CD4-positive, alpha-beta T cell (primary cell): ENCODE measurements around the gene NIT1. TPM values are rescaled to one million over a fixed set of nuclear protein-coding genes. Genes with fewer than 3 reads are reported as not detected.

ENCODE experiments used
- ATAC-seq: fragments of 200-7000 bp; cut with Tn5 transposase; one replicate; pipeline ENCODE4 v1.10.0; 2022; ENCODE audit warnings: mild to moderate bottlenecking; ENCODE audit not compliant: poor library complexity
- CTCF ChIA-PET: fragments of 350-600 bp; sonication (Branson Sonifier 250); formaldehyde crosslinking; loops from one replicate; lab custom pipeline; 2021; ENCODE audit warnings: antibody characterized with exemption, inconsistent platforms; lab: Charles Lee
- POLR2A ChIA-PET: fragments of 350-600 bp; sonication (Branson Sonifier 250); formaldehyde crosslinking; loops from one replicate; lab custom pipeline; 2021; ENCODE audit warnings: antibody characterized with exemption, inconsistent platforms; lab: Charles Lee
- DNase-seq, 14 experiments: peaks; one replicate each; pipeline ENCODE4 v3.0.0-alpha.2; 2013 to 2020; ENCODE audit warnings: mixed read lengths in 2 of 14
- H3K27ac ChIP-seq, 2 donors: one replicate each; pipeline versions ENCODE4 v1.5.1 to v1.7.0; 2013; ENCODE audit warnings: low read length in 2 of 2, low read depth in 1 of 2, mild to moderate bottlenecking in 1 of 2
- H3K27me3 ChIP-seq, 2 experiments: 1 replicate in 1 of 2; 2 replicates in 1 of 2; pipeline versions ENCODE4 v1.6.1 to v1.7.0; 2013; ENCODE audit warnings: low read length in 2 of 2, control low read depth in 1 of 2, mild to moderate bottlenecking in 1 of 2, moderate library complexity in 1 of 2; ENCODE audit not compliant: insufficient read depth in 2 of 2, control insufficient read depth in 1 of 2
- H3K36me3 ChIP-seq: one replicate; pipeline ENCODE4 v1.6.1; 2013; ENCODE audit warnings: low read length, control low read depth; ENCODE audit not compliant: insufficient read depth
- H3K4me1 ChIP-seq: one replicate; pipeline ENCODE4 v1.6.1; 2013; ENCODE audit warnings: low read length, control low read depth; ENCODE audit not compliant: insufficient read depth
- H3K4me3 ChIP-seq: one replicate; pipeline ENCODE4 v1.5.1; 2013; ENCODE audit warnings: mild to moderate bottlenecking, low read length, moderate library complexity
- H3K9me3 ChIP-seq, 2 experiments: 1 replicate in 1 of 2; 2 replicates in 1 of 2; pipeline versions ENCODE4 v1.6.1 to v1.7.0; 2013; ENCODE audit warnings: low read length in 2 of 2, mild to moderate bottlenecking in 2 of 2, control low read depth in 1 of 2, moderate library complexity in 1 of 2; ENCODE audit not compliant: control insufficient read depth in 1 of 2, insufficient read depth in 1 of 2
- H3K27ac Mint-ChIP-seq: one replicate; pipeline ENCODE4 v1.8.0; 2020; ENCODE audit warnings: mixed read lengths
- H3K27me3 Mint-ChIP-seq: one replicate; pipeline ENCODE4 v1.8.0; 2021; ENCODE audit warnings: mixed read lengths
- H3K36me3 Mint-ChIP-seq: one replicate; pipeline ENCODE4 v1.8.0; 2021; ENCODE audit warnings: low read depth, mixed read lengths
- H3K4me1 Mint-ChIP-seq: one replicate; pipeline ENCODE4 v1.8.0; 2021; ENCODE audit warnings: low read depth, mixed read lengths
- H3K4me3 Mint-ChIP-seq: one replicate; pipeline ENCODE4 v1.8.0; 2020; ENCODE audit warnings: mild to moderate bottlenecking, mixed read lengths
- H3K9me3 Mint-ChIP-seq: one replicate; pipeline ENCODE4 v1.8.0; 2020; ENCODE audit warnings: mixed read lengths
- CTCF ChIP-seq: fragments of 200-600 bp; IDR thresholded peaks from one replicate; pipeline ENCODE4 v1.8.0; 2022; ENCODE audit warnings: antibody characterized with exemption, mild to moderate bottlenecking
- intact Hi-C, 2 experiments: fragments of 100-400 bp; cut with DNase I in 1 of 2; cut with micrococcal nuclease in 1 of 2; formaldehyde crosslinking; loops; one replicate each; pipeline versions ENCODE4 v1.15.1 to v1.9.0; 2023 to 2025; cut with DNase I, micrococcal nuclease
- total RNA-seq, 174 experiments: library from RNA in 2 of 174; stranded (reverse) in 2 of 174; gene quantifications; one replicate each; pipeline ENCODE4 v1.2.3 and lab custom pipeline; 2021 to 2026

NIT1 gene
- total RNA-seq, 2 experiments from 2014 or later = 15.9 to 18.0 TPM

GRCh38 chr1:161099090-161099802 is 18.7 kb upstream of the NIT1 start:
- Histone ChIP-seq H3K4me3 (no peak overlapping the region), H3K9me3 (no peaks in the 10 kb centered on the region)
- POLR2A ChIA-PET = interaction anchor here (0.6 to 5.2 kb wide), 9 partner anchors 18 to 106 kb away, joined by 3 to 79 read pairs (median 8); partner anchors contain the start of genes ARHGAP30, NIT1, PFDN2 and TSTD1

GRCh38 chr1:161100556-161100955 is 17.3 kb upstream of the NIT1 start:
- Histone ChIP-seq H3K9me3 (no peaks in the 10 kb centered on the region), H3K27ac (no peak overlapping the region), H3K36me3 (peaks cover 30% of the 10 kb centered on the region), H3K4me1 (peaks cover 22% of the 10 kb centered on the region), H3K27me3 (no peaks in the 10 kb centered on the region), H3K4me3 (no peak overlapping the region)
- no peak for TF ChIP-seq CTCF
- no peak for DNase-seq
- no peaks in the 10 kb centered on the region for H3K9me3 Mint-ChIP-seq
- no peak overlapping the region for H3K27ac Mint-ChIP-seq
- ATAC-seq = no peak
- H3K27me3 Mint-ChIP-seq = peaks cover 6% of the 10 kb centered on the region
- H3K4me3 Mint-ChIP-seq = peak overlapping the region; percentile 34
- intact Hi-C loops = loop anchor here in 1 of 2 experiments (1.0 kb wide), 1 partner anchor 59 kb away; no protein-coding TSS in a partner anchor
- H3K36me3 Mint-ChIP-seq = peaks cover 48% of the 10 kb centered on the region
- peaks cover 30% of the 10 kb centered on the region for H3K4me1 Mint-ChIP-seq
- CTCF ChIA-PET = interaction anchor here (1.4 to 5.8 kb wide), 3 partner anchors 61 to 110 kb away, joined by 7 to 66 read pairs (median 46); partner anchors contain the start of gene TSTD1
- POLR2A ChIA-PET = interaction anchor here (1.0 to 5.2 kb wide), 2 partner anchors 30 to 54 kb away, joined by 3 to 62 read pairs; partner anchors contain the start of gene USF1

More at GRCh38 chr1:161099090-161099802, 18.7 kb upstream of the NIT1 start:
- Histone ChIP-seq H3K4me1 (peaks cover 22% of the 10 kb centered on the region), H3K27me3 (no peaks in the 10 kb centered on the region), H3K36me3 (peaks cover 30% of the 10 kb centered on the region), H3K27ac (no peak overlapping the region)
- no peaks in the 10 kb centered on the region for H3K9me3 Mint-ChIP-seq
- peaks cover 26% of the 10 kb centered on the region for H3K4me1 Mint-ChIP-seq
- intact Hi-C loops = loop anchor here (2.0 to 10.0 kb wide), 3 partner anchors 30 to 264 kb away; partner anchors contain the start of gene ARHGAP30 (in 1 of the 2)
- ATAC-seq = no peak
- peaks cover 44% of the 10 kb centered on the region for H3K36me3 Mint-ChIP-seq
- peak overlapping the region; percentile 80 for H3K27ac Mint-ChIP-seq
- no peak for TF ChIP-seq CTCF
- CTCF ChIA-PET = interaction anchor here (0.5 to 5.8 kb wide), 7 partner anchors 27 to 121 kb away, joined by 3 to 66 read pairs (median 5); partner anchors contain the start of gene TSTD1
- H3K4me3 Mint-ChIP-seq = peak overlapping the region; percentile 74
- H3K27me3 Mint-ChIP-seq = peaks cover 6% of the 10 kb centered on the region
- peak in 1 of 14 experiments; percentile 27 for DNase-seq

- Histone ChIP-seq H3K4me3 (no peak overlapping the region), H3K4me1 (peaks cover 2% of the 10 kb centered on the region), H3K9me3 (no peaks in the 10 kb centered on the region), H3K36me3 (peaks cover 23% of the 10 kb centered on the region), H3K27me3 (no peaks in the 10 kb centered on the region), H3K27ac (no peak overlapping the region)
- ATAC-seq = no peak
- ChIA-PET CTCF (no interaction called here), POLR2A (interaction anchor here (0.6 to 1.1 kb wide), 2 partner anchors 9 to 133 kb away, joined by 3 to 4 read pairs; no protein-coding TSS in a partner anchor)
- no peak for TF ChIP-seq CTCF
- no peak overlapping the region for H3K4me3 Mint-ChIP-seq
- peaks cover 17% of the 10 kb centered on the region for H3K4me1 Mint-ChIP-seq
- intact Hi-C loops = no loop called here
- peak overlapping the region; percentile 34 for H3K27ac Mint-ChIP-seq
- H3K9me3 Mint-ChIP-seq = no peaks in the 10 kb centered on the region
- H3K36me3 Mint-ChIP-seq = peaks cover 38% of the 10 kb centered on the region
- no peaks in the 10 kb centered on the region for H3K27me3 Mint-ChIP-seq
- DNase-seq = no peak
These were observed 11.5 kb upstream of the NIT1 start for GRCh38 chr1:161106431-161106830.
